Renal pelvis (tissue), 4 donors: ENCODE data around the gene LMX1B. TPM values are rescaled to one million over a fixed set of nuclear protein-coding genes. Genes with fewer than 3 reads are reported as not detected.

Source experiments
- DNase-seq: peaks from one replicate; pipeline ENCODE4 v3.0.0-alpha.2; 2013
- polyA plus RNA-seq, 3 donors: library from polyadenylated mRNA; unstranded; fragments of 120-200 nt; gene quantifications; one replicate each; pipeline ENCODE4 v1.2.1, GENCODE V29; 2013; ENCODE audit not compliant: insufficient read length in 3 of 3

LMX1B gene
- polyA plus RNA-seq, 3 donors: 19.8 to 22.4 (median 22.3) TPM

DNA sequence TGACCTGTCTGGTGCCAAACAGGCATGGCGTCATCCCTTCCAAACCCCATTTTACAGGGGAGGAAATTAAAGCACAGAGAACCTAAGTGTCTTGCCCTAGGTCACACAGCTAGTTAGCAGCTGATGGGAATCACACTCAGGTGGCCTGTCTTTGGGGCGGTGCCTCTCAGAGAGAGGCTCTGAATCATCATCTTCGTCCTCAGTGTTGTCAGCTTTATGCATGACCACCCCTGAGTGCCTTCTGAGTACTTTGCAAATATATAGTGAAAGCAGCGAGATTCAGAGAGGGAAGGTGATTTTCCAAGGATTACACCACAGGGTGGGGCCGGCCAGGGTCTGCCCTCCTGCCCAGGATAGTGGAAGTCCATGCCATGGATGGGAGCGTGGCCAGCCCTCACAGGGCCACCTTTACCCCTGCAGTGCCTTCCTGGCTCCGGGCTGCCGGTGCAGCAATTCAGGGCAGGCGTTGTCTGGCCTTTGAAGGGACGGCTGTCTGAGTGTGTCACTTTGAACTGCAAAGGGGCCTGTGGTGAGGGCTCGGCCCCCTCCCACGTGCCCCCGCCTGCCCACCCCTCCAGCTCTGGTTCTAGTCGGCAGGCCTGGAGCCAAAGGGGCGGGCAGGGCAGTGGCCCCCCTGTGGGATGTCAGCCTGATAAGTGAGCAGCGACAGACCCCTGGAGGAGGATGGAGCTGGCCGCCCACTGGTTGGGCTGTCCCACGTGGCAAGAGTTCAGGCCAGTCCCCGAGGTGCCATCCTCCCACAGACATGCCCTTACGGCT is 16.9 kb downstream of the LMX1B start:
- DNase-seq: no peak

GRCh38 chr9:126631254-126631653 is 17.5 kb downstream of the LMX1B start:
- DNase-seq: no peak

DNA sequence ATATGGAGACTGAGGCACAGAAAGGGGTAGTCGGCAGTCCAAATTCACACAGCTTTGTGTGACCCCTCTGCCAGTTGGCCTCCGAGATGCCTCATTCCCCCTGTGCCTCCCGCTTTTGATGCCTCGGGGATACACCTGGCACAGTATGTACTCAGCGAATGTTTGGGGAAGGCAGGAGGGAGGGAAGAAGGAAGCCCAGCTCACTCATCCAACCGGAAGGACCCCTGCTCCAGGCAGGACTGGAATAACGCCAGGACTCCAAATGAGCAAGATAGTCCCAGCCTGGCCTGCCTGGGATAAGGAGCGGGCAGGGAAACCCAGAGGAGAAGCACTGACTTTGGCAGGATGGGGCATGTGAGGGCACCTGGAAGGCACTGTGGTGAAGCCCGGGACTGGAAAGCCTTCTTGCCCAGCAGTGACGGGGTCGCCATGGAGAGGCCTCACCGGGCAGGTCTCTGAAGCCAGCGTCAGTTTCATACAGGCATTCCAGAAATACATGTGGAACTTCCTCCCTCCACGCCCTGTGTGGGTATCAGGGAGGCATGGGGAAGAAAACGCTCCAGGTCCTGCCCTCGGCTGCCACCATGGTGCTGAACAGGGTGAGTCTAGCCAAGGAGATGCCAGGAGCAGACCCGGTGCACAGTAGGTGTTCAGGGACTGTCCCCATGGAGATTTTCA is 20.3 kb downstream of the LMX1B start:
- DNase-seq: no peak

DNA sequence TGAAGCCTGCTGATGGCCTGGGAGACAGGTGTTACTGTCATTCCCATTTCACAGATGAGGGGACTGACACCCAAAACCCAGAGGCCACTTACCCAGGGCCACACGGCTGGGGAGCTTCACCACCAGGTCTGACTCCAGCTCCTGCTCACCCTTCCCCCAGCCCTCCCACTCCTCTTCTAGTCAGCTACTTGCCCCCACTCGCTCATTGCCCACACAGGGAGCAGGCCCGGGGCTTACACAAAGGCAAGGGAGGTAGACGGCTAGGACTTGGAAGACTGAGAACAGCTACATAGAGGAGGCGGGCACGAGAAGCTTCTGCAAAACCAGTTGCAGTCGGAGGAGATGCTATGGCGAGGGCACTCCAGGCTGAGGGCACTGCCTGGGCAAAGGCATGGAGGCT is 21.3 kb downstream of the LMX1B start:
- no peak for DNase-seq

GRCh38 chr9:126635661-126636439 is 22.1 kb downstream of the LMX1B start:
- no peak for DNase-seq

- no peak for DNase-seq
These were observed 23.5 kb downstream of the LMX1B start for GRCh38 chr9:126636983-126637798.

DNA sequence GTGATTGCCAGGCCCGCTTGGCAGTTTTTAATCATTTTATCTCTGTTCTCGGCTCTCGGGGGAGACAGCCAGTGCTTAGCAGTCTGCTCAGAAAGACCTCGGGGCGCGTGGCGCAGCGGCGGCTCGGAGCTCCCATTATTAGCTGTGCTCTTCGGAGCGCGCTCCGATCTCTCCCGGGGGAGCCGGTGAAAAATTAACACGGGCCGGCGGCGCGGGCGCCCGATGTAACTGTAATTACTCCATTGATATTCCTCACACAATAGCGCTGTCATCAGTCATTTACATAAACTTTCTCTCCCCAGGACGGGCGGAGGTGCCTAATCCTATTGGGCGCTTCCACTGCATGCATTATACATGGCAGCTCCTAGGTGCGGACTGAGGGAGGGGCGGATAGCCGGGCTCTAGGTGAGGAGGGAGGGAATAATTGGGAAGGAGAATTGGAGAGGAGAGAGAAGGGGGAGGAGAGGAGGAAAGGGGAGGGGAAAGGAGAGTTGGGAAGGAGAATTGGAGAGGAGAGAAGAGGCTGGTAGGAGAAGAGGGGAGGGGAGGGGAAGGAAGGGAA is 24.9 kb downstream of the LMX1B start:
- DNase-seq: no peak

DNA sequence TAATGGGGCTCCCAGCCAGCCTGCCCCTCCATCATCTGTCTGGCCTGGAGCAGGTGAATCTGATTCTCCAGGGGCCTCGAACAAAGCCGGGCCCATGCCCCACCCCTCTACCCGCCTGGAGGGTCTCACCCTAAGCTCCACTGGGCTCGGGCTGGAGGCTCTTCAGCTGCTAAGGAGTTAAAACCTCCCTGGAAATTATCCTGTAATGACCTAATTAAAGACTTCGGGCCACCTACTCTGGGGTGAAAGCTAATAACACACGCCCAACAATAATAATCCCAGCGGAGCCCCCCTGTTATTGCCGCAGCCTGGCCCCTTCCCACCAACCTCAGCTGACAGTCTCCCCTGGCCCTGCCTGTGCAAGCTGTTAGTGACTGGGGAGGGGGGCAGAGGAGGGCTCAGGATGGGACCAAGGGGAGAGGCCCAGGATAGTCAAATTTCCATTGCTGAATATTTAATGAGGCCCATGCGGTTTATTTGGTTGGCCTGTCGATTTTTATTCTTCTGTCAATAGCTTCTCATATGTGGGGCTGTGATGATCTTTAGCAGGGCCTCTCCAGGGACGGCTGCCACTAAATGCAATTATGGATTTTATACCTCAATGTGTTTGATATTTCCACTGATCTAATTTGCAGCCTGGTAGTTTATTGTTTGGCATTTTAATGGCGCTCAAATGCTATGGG is 25.7 kb downstream of the LMX1B start:
- no peak for DNase-seq

DNA sequence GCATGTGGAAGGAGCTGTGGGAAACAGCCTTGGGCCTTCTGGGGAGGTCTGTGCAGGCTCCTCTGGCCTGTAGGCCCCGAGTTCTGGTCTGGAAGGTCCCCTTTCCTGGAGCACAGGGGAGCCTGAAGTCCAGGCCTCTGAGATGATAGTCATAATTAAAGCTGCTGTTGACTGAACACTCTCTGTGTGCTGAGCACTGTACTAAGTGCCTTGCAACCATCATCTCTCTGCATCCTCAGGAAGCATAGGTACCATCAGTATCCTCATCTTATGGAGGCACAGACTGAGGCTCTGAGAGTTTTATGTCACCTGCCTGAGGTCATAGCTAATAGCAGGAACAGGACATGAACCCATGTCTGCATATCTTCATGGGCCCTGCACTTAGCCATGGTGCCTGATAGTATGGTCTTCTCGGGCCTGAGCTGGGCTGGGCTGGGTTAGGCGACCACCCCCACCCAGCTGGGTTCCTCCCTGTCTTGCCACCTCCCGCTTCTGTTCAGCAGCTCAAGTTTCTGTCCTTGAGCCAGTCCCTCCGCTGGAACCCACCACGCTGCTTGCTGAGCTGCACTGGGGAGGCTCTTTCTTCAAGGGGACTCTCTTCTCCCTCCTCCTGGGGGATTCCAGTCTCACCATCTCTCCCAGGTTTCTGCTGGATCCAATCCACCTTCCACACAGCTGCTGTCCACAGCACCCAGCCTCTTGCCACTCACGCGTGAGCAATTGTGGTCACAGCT is 27.6 kb downstream of the LMX1B start:
- DNase-seq: no peak

- no peak for DNase-seq
These were observed 28.4 kb downstream of the LMX1B start for GRCh38 chr9:126642010-126642744.

DNA sequence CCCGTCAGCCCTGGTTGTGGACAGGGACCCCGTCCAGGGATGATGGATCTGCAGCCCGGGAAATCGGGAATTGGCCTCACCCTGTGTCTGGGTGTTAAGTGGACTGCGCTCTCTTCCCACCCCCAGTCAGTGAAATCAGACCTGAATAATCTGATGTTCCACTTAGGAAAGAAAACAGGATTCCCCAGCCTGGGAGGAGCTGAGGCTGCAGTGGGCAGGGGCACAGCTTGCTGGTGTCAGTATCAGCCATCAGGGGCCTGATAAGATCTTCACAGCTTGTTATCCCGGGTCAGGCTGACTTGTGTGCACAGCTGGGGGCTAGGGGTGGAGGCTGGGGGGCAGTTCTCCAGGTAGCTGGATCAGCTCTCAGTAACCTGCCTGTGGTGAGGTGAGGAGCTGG is 29.1 kb downstream of the LMX1B start:
- no peak for DNase-seq

- DNase-seq: no peak
These were observed 30.3 kb downstream of the LMX1B start for GRCh38 chr9:126643945-126644527.

DNA sequence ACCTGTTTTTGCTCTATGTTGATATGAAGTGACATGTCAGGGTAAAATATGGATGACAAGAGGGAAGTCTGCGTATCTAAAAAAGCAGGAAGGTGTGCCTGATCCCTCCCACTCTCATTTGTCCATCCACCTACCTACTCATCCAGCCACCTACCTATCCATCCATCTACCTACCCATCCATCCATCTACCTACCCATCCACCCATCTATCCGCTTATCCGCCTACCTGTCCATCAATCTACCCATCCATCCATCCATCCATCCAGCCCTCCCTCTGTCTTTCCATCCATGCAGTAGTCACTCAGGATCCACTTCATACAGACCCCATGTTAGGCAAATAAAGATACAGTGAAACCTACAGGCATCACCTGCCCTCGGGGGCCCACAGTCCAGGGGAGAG is 32.4 kb downstream of the LMX1B start:
- no peak for DNase-seq

GRCh38 chr9:126647585-126648411 is 34.1 kb downstream of the LMX1B start:
- no peak for DNase-seq

- no peak for DNase-seq
These were observed 35.7 kb downstream of the LMX1B start for GRCh38 chr9:126649477-126649876.

- peak; percentile 72 for DNase-seq
These were observed 36.9 kb downstream of the LMX1B start for GRCh38 chr9:126650404-126651341.

- DNase-seq: peak; percentile 56
These were observed 38.4 kb downstream of the LMX1B start for GRCh38 chr9:126652140-126652582.
